ENCODE data around the gene PLET1.

PLET1 gene, protein sequence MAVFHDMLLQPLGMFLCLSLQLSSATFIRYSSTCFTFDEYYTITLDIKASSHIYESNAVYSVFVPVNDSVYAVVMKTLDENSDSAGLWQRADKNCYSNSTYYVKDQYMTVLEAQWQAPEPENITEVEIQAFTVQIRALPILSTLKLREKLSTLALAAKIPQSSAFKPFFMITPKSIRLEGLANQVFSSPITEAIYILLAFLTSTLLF

GRCh38 chr11:112260490-112260889 is at the start of gene PLET1:
TSS of gene PLET1 (minus strand) at chr11:112260860. CDS start at chr11:112260589, 271 bp downstream.
- H3K4me3 ChIP-seq (ENCODE audit: low read length), result no peak within 1 kb of the TSS
- no peak for TF ChIP-seq ZNF274 (IDR thresholded peaks at IDR 0.05; ENCODE audit: low read depth, low read length)

GRCh38 chr11:112310419-112310818 is 49.8 kb upstream of the PLET1 start:
- H3K4me3 ChIP-seq (ENCODE audit: low read length), result no peak overlapping the region
- TF ChIP-seq ZNF274 (IDR thresholded peaks at IDR 0.05; ENCODE audit: low read depth, low read length), result no peak

- no peak for TF ChIP-seq ZNF274 (IDR thresholded peaks at IDR 0.05; ENCODE audit: low read depth, low read length)
- H3K4me3 ChIP-seq (ENCODE audit: low read length), result no peak overlapping the region
Measured at GRCh38 chr11:112308651-112309050, 48.0 kb upstream of the PLET1 start.

GRCh38 chr11:112307616-112308015 is 47.0 kb upstream of the PLET1 start:
- no peak overlapping the region for H3K4me3 ChIP-seq (ENCODE audit: low read length)
- no peak for TF ChIP-seq ZNF274 (IDR thresholded peaks at IDR 0.05; ENCODE audit: low read depth, low read length)

DNA sequence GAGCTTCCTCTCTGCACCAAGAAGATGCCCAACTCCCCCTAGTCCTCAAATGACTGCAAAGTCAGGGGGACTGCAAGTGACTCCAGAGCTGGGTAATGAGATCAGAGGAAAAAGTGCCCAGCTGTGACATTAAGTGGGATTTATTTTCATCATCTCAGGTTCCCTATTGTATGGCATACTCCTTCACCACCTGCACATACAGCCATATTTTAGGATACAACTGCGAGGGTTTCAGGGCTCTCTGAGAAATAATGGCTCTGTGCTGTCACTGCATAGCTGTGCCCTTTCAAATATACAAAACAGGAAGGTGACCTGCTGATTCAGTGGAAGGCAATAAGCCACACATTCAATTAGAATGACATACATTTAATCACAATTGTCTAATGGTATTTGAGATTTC is 45.6 kb upstream of the PLET1 start:
- no peak for TF ChIP-seq ZNF274 (IDR thresholded peaks at IDR 0.05; ENCODE audit: low read depth, low read length)
- H3K4me3 ChIP-seq (ENCODE audit: low read length), result no peak overlapping the region

DNA sequence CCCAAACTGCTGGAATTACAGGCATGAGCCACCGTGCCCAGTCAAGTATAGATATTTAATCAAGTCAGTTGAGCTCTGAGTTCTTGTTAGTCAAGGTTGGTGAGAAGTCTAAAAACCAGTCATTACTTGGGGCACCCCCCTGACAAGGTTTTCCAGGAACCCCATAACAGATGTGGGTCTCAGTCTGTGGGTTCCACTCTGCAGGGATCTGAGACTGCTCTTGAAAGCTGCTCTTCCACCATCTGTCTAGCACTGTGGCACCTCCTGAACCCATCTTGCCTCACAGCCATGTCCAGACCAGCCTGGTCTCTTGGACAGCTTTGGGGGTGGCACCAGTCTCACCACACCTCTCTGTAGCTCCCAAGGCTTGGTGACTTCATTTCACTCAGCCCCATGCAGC is 44.3 kb upstream of the PLET1 start:
- TF ChIP-seq ZNF274 (IDR thresholded peaks at IDR 0.05; ENCODE audit: low read depth, low read length), result no peak
- no peak overlapping the region for H3K4me3 ChIP-seq (ENCODE audit: low read length)

DNA sequence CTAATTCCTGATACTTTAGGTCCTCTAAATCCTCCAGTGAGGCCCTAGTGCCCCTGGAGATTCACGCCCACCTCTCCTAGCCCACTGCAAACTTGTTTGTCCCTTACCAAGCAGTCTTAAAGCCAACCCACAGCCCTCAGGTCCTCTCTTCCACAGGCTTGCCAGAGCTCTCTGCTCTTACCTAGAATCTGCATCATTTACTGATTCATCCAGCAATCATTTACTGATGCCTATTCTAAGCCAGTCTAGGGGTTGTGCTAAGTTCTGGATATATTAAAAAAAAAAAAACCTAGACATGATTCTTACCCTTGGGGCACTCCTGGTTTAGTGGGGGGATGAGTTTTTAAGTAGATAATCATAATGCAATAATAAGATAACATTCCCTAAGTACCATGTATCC is 43.0 kb upstream of the PLET1 start:
- TF ChIP-seq ZNF274 (IDR thresholded peaks at IDR 0.05; ENCODE audit: low read depth, low read length), result no peak
- H3K4me3 ChIP-seq (ENCODE audit: low read length), result no peak overlapping the region

DNA sequence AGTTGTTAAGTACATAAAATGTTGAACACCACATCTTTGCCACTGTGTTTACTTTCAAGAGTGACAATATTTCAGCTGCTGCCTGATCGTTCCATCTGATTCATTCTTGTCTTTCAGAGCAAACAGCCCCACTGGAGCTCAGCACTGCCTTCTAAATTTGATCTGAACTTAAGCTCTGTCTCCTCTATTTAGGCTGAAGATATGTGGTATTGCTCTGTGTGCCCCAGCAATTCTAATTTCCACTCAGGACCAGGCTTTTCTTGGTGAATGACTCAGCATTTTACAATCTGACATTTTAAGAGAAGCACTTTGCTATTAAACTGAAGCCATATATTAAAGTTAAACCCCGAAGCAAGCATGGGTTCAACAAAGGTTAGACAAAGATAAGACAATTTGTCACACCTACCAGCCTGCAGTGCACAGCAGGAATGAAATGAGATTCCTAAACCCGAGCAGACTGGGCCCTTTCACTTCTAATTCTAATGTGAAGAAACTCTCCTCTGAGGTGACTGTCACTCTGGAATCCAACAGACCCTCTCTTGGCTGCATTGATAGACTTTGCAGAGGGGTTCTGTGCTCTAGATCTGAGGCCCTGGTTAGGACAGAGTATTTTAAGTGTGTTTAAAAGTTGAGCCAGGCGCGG is 41.7 kb upstream of the PLET1 start:
- TF ChIP-seq ZNF274 (IDR thresholded peaks at IDR 0.05; ENCODE audit: low read depth, low read length), result no peak
- no peak overlapping the region for H3K4me3 ChIP-seq (ENCODE audit: low read length)

DNA sequence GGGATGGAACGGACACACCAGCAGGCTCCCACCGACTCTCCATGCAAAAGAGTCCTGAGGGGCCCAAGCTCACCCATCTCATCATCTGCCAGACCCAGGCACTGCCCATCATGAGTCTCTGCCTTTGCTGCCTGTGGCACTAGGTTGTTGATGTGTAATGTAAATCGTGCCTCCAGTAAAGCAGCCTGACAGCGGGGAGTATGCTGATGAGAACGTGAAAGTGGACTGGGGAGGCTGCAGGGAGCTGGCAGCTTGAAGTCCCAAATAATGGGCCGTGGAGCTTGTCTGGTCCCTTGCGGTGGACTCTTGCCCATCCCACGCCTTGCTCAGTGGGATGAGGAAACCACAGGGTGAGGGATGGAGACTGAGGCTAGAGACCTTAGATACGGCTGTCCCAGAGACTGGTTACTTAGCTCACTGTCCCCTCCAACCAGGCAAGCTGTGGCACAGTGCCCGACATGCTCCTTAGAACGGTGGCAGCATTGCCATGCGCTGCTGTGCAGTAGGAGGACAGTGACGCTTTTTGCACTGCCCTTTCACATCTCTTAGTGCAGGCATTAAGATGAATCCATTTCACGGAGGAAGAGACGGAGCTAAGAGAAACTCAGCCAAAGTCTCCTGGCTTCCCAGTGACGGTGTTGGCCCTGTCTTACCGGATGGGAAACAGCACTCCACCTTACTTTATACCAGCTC is 39.6 kb upstream of the PLET1 start:
- no peak for TF ChIP-seq ZNF274 (IDR thresholded peaks at IDR 0.05; ENCODE audit: low read depth, low read length)
- no peak overlapping the region for H3K4me3 ChIP-seq (ENCODE audit: low read length)

GRCh38 chr11:112298535-112298934 is 37.9 kb upstream of the PLET1 start:
- TF ChIP-seq ZNF274 (IDR thresholded peaks at IDR 0.05; ENCODE audit: low read depth, low read length), result no peak
- H3K4me3 ChIP-seq (ENCODE audit: low read length), result no peak overlapping the region

- no peak overlapping the region for H3K4me3 ChIP-seq (ENCODE audit: low read length)
- TF ChIP-seq ZNF274 (IDR thresholded peaks at IDR 0.05; ENCODE audit: low read depth, low read length), result no peak
Measured at GRCh38 chr11:112297248-112297866, 36.7 kb upstream of the PLET1 start.

- H3K4me3 ChIP-seq (ENCODE audit: low read length), result no peak overlapping the region
- TF ChIP-seq ZNF274 (IDR thresholded peaks at IDR 0.05; ENCODE audit: low read depth, low read length), result no peak
Measured at GRCh38 chr11:112296044-112296443, 35.4 kb upstream of the PLET1 start.

GRCh38 chr11:112294688-112295340 is 34.2 kb upstream of the PLET1 start:
- H3K4me3 ChIP-seq (ENCODE audit: low read length), result no peak overlapping the region
- TF ChIP-seq ZNF274 (IDR thresholded peaks at IDR 0.05; ENCODE audit: low read depth, low read length), result no peak

DNA sequence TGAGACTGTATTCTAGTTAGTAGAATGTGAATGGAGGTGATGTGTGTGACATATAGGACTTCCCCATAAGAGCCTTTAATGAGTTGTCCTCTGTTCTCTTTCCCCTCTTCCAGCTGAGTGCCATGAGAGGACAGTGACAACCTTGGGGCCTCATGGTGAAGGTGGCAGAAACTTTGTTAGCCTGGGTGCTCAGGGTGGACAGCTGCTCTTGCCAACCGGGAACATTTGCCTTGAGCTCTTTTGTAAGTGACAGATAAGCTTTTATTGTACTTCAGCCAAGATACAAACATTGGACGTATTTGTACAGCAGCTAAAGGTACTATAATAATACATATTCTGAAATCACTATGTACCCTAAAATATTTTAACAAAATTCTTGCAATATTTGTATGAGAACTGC is 33.0 kb upstream of the PLET1 start:
- no peak for TF ChIP-seq ZNF274 (IDR thresholded peaks at IDR 0.05; ENCODE audit: low read depth, low read length)
- H3K4me3 ChIP-seq (ENCODE audit: low read length), result no peak overlapping the region

Data from GM08714 (cell line).